SK-N-SH (cell line): ENCODE results near the gene TMEM176A.

Experiments
- FOXM1 ChIP-seq: IDR thresholded peaks from 2 replicates; pipeline ENCODE4 v1.4.0; 2012; ENCODE audit warnings: low read depth, mild to moderate bottlenecking
- GATA2 ChIP-seq: sonication (generic); formaldehyde crosslinking; IDR thresholded peaks from 2 replicates; pipeline ENCODE4 v1.5.0; 2020; ENCODE audit warnings: mild to moderate bottlenecking, missing genetic modification reagents
- NRF1 ChIP-seq: IDR thresholded peaks from 2 replicates; pipeline ENCODE4 v1.6.1; 2012; ENCODE audit warnings: low read depth, mild to moderate bottlenecking, low read length
- RAD21 ChIP-seq: IDR thresholded peaks from 2 replicates; pipeline ENCODE4 v1.6.1; 2012; ENCODE audit warnings: mild to moderate bottlenecking, low read length
- RFX5 ChIP-seq: IDR thresholded peaks from 2 replicates; pipeline ENCODE4 v1.6.1; 2012; ENCODE audit warnings: mild to moderate bottlenecking, improper control_type of control experiment, low read length
- TAF1 ChIP-seq: IDR thresholded peaks from 2 replicates; pipeline ENCODE4 v1.6.1; 2012; ENCODE audit warnings: low read depth, mild to moderate bottlenecking, low read length, moderate library complexity, borderline replicate concordance
- TEAD4 ChIP-seq: IDR thresholded peaks from 2 replicates; pipeline ENCODE4 v1.4.0; 2012; ENCODE audit warnings: mild to moderate bottlenecking, borderline replicate concordance; ENCODE audit not compliant: insufficient read depth
- TF ChIP-seq, protein P1 (sequence below): fragments of 200-600 bp; sonication (generic); IDR thresholded peaks from 2 replicates; pipeline ENCODE4 v1.6.1; 2017; ENCODE audit warnings: antibody characterized with exemption, mild to moderate bottlenecking, moderate library complexity
- TF ChIP-seq, protein P2 (sequence below): IDR thresholded peaks from 2 replicates; pipeline ENCODE4 v1.4.0; 2012; ENCODE audit warnings: low read depth
- TF ChIP-seq, protein P3 (sequence below): fragments of 150-350 bp; IDR thresholded peaks from 2 replicates; pipeline ENCODE4 v1.6.1; 2017; ENCODE audit warnings: antibody characterized with exemption, low read length, low read depth, borderline replicate concordance

DNA sequence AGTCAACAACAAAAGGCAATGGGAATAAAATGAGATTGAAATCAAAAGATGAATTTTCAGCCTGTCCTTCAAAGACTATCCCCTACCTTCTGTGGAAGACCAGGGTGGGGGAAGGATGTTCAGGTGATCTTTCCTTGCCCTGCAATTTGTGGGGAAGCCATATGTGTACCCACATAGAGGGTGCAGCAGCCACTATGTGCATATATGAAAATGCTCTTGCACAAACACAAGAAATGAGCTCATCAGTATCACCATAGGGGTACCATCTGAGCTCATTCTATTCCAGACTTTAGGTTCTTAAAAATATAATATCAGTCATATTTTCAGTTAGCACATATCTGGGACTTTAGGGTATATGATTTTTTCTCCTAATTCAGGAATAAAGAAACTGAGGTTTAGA lies 45.6 kb upstream of the TMEM176A start:
- TF ChIP-seq, protein P1, sequence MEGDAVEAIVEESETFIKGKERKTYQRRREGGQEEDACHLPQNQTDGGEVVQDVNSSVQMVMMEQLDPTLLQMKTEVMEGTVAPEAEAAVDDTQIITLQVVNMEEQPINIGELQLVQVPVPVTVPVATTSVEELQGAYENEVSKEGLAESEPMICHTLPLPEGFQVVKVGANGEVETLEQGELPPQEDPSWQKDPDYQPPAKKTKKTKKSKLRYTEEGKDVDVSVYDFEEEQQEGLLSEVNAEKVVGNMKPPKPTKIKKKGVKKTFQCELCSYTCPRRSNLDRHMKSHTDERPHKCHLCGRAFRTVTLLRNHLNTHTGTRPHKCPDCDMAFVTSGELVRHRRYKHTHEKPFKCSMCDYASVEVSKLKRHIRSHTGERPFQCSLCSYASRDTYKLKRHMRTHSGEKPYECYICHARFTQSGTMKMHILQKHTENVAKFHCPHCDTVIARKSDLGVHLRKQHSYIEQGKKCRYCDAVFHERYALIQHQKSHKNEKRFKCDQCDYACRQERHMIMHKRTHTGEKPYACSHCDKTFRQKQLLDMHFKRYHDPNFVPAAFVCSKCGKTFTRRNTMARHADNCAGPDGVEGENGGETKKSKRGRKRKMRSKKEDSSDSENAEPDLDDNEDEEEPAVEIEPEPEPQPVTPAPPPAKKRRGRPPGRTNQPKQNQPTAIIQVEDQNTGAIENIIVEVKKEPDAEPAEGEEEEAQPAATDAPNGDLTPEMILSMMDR: no peak
- TF ChIP-seq, protein P2, sequence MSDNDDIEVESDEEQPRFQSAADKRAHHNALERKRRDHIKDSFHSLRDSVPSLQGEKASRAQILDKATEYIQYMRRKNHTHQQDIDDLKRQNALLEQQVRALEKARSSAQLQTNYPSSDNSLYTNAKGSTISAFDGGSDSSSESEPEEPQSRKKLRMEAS: no peak
- TF ChIP-seq FOXM1: no peak
- TF ChIP-seq NRF1: no peak
- TF ChIP-seq TEAD4: no peak
- no peak for TF ChIP-seq RAD21
- no peak for TF ChIP-seq RFX5
- no peak for TF ChIP-seq TAF1
- TF ChIP-seq GATA2: no peak
- TF ChIP-seq, protein P3, sequence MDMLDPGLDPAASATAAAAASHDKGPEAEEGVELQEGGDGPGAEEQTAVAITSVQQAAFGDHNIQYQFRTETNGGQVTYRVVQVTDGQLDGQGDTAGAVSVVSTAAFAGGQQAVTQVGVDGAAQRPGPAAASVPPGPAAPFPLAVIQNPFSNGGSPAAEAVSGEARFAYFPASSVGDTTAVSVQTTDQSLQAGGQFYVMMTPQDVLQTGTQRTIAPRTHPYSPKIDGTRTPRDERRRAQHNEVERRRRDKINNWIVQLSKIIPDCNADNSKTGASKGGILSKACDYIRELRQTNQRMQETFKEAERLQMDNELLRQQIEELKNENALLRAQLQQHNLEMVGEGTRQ: no peak
